ENCODE data around the gene RTTN.

Gene RTTN

GRCh38 chr18:70154591-70155194 lies 50.8 kb downstream of the RTTN start:
- no peaks in the 10 kb centered on the region for H3K27me3 Mint-ChIP-seq
- H3K4me1 Mint-ChIP-seq, result peaks cover 9% of the 10 kb centered on the region
- DNase-seq (ENCODE audit: low spot score in 2 of 2) (no peak), ATAC-seq (ENCODE audit: low read depth) (no peak)
- peaks cover 45% of the 10 kb centered on the region for H3K36me3 Mint-ChIP-seq
- H3K9me3 Mint-ChIP-seq, result no peaks in the 10 kb centered on the region
- H3K4me3 Mint-ChIP-seq, result no peak overlapping the region
- no peak overlapping the region for H3K27ac Mint-ChIP-seq

- DNase-seq (ENCODE audit: low spot score in 2 of 2) (no peak), ATAC-seq (ENCODE audit: low read depth) (no peak)
- H3K4me1 Mint-ChIP-seq, result peaks cover 3% of the 10 kb centered on the region
- no peak overlapping the region for H3K27ac Mint-ChIP-seq
- no peaks in the 10 kb centered on the region for H3K9me3 Mint-ChIP-seq
- H3K36me3 Mint-ChIP-seq, result peaks cover 30% of the 10 kb centered on the region
- no peak overlapping the region for H3K4me3 Mint-ChIP-seq
- H3K27me3 Mint-ChIP-seq, result no peaks in the 10 kb centered on the region
These were observed 53.9 kb downstream of the RTTN start for GRCh38 chr18:70151614-70152013.

DNA sequence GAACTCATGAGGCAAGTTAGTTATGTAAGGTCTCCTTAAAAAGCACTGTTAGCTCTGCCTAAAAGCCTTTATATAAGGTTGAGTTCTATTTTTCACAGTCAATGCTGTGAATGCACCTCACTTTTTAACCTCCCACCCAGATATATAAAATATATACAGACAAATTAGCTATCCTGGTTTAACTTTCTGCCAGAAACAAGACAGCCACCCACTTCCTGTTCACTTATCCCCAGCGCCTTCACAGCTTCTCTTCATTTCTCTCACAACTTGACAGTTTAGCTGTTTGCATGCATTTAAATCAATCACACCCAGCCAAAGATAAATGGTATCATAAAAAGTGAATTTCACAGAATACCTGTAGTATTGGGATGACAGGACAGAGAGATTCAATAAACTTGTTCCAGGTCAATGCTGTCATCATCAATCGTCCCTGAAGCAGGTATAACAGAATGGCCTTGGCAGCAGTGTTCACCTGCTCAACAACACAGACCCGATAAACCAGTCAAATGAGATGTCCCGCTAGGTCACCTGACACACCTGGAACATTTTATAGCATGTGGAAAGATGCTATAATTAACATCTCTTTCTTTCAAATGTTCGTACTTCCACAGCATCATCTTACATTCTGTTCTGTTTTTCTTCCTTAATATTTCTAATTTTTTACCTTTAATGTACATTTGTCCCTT lies 55.7 kb downstream of the RTTN start:
- Mint-ChIP-seq H3K27me3 (no peaks in the 10 kb centered on the region), H3K36me3 (peaks cover 33% of the 10 kb centered on the region), H3K27ac (no peak overlapping the region), H3K4me1 (peaks cover 3% of the 10 kb centered on the region), H3K9me3 (no peaks in the 10 kb centered on the region), H3K4me3 (no peak overlapping the region)
- DNase-seq (ENCODE audit: low spot score in 2 of 2) (no peak), ATAC-seq (ENCODE audit: low read depth) (no peak)

DNA sequence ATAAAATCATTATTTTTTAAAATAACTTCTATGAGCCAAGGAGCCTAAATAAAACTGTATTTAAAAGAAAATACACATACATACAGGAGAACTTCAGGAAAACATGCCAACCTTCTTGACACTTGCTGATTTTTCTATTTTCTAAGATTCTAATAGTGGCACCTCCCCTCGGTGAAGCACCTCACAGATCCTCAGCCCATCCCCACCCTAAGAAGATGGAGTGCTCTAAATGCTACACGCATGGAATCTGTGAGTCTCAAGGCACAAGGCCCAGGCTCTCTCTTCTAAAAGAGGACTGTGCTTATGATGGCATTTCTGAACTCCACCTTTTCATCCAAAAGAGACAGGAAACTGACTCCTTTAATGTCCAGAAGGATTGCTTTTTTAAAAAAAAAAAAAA lies 56.3 kb downstream of the RTTN start:
- ATAC-seq (ENCODE audit: low read depth) (no peak), DNase-seq (ENCODE audit: low spot score in 2 of 2) (no peak)
- H3K27me3 Mint-ChIP-seq, result no peaks in the 10 kb centered on the region
- no peak overlapping the region for H3K4me3 Mint-ChIP-seq
- no peak overlapping the region for H3K27ac Mint-ChIP-seq
- H3K36me3 Mint-ChIP-seq, result peaks cover 36% of the 10 kb centered on the region
- H3K9me3 Mint-ChIP-seq, result no peaks in the 10 kb centered on the region
- H3K4me1 Mint-ChIP-seq, result no peaks in the 10 kb centered on the region

DNA sequence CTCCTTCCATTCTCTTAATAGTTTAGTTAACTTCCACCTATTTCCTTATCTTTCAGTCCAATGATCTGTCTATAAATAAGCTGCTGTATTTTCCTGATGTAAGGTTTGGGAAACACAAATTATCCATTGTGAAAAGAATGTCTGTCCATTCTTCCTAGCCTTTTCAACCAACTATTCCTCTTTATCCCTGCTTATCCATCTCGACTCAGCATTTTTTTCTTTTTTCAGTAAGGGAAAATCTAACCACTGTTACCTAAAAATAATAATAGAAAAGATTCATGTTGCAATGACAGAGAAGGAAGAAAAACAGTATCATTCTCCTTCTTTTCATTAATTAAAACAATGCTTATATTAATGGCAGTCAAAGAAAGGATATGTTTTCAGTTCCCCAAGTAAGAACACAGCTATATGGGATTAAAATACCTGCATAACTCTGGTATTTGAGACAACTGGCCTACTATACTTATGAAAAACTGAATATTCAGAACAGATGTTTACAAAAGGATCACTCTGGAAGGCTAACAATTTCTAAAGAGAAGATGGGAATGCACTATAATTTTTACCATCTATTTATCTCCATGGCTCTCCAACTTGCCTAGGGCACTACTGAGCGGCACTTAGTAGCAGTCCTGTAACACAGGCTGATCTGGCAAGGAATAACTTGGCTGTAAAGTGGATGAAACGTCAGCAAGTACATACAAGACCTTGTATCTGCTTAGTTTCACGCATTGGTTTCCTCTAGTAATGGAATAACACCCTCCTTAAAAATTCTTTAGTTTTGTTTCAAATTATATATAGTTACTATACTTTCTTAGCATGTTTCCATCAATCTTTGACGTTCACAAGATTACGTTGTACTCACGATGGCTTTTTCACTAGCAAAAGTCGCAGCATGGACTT lies 57.2 kb downstream of the RTTN start:
- H3K9me3 Mint-ChIP-seq, result peaks cover 2% of the 10 kb centered on the region
- ATAC-seq (ENCODE audit: low read depth) (no peak), DNase-seq (ENCODE audit: low spot score in 2 of 2) (no peak)
- H3K4me1 Mint-ChIP-seq, result no peaks in the 10 kb centered on the region
- H3K36me3 Mint-ChIP-seq, result peaks cover 40% of the 10 kb centered on the region
- no peak overlapping the region for H3K27ac Mint-ChIP-seq
- H3K4me3 Mint-ChIP-seq, result no peak overlapping the region
- no peaks in the 10 kb centered on the region for H3K27me3 Mint-ChIP-seq

DNA sequence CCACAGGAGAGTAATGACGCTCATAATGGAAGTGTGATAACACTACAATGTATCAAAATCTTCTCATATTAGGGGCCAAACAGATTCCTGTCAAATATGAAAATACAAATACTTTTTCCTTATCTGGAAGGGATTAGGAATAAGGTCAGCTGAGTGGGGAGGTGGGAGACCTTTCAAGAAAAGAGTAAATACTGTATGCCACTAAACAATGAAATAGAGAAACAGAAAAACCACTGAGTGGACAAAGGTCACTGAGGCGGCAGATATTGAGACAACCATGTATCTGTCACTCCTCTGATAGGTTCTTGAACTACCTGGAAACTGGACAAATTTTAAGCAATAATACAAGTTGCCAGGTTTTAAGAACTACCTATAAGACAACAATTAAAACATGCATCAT lies 59.3 kb downstream of the RTTN start:
- ATAC-seq (ENCODE audit: low read depth) (no peak), DNase-seq (ENCODE audit: low spot score in 2 of 2) (no peak)
- Mint-ChIP-seq H3K27me3 (no peaks in the 10 kb centered on the region), H3K27ac (no peak overlapping the region), H3K4me3 (no peak overlapping the region), H3K9me3 (peaks cover 6% of the 10 kb centered on the region), H3K36me3 (peaks cover 48% of the 10 kb centered on the region), H3K4me1 (no peaks in the 10 kb centered on the region)

GRCh38 chr18:70142001-70142400 lies 63.5 kb downstream of the RTTN start:
- no peak overlapping the region for H3K4me3 Mint-ChIP-seq
- no peaks in the 10 kb centered on the region for H3K4me1 Mint-ChIP-seq
- H3K27ac Mint-ChIP-seq, result no peak overlapping the region
- no peak for ATAC-seq (ENCODE audit: low read depth)
- H3K27me3 Mint-ChIP-seq, result no peaks in the 10 kb centered on the region
- peaks cover 6% of the 10 kb centered on the region for H3K9me3 Mint-ChIP-seq
- no peak for DNase-seq (ENCODE audit: low spot score in 2 of 2)
- H3K36me3 Mint-ChIP-seq, result peaks cover 46% of the 10 kb centered on the region

DNA sequence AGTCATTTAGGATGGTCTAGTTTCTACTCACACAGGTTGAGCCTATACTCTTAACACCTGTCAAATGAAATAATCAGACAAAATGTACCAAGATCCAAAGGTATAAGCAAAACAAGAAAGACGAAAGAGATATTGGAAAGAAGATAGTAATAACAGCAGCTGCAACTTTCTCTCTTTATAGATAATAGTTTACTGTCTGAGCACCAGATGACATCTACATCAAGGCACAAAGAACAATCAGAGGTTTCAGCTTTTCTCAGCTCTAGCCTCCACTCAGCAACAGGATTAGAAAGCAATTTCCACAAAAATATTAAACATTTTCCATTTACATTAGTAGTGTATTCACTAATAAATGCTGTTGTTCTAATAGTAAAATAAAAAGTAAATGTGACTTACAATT lies 66.3 kb downstream of the RTTN start:
- ATAC-seq (ENCODE audit: low read depth), result no peak
- H3K27me3 Mint-ChIP-seq, result no peaks in the 10 kb centered on the region
- peaks cover 6% of the 10 kb centered on the region for H3K9me3 Mint-ChIP-seq
- DNase-seq (ENCODE audit: low spot score in 2 of 2), result no peak
- no peaks in the 10 kb centered on the region for H3K4me1 Mint-ChIP-seq
- no peak overlapping the region for H3K4me3 Mint-ChIP-seq
- no peak overlapping the region for H3K27ac Mint-ChIP-seq
- peaks cover 35% of the 10 kb centered on the region for H3K36me3 Mint-ChIP-seq

GRCh38 chr18:70135604-70136003 lies 69.9 kb downstream of the RTTN start:
- no peak overlapping the region for H3K4me3 Mint-ChIP-seq
- DNase-seq (ENCODE audit: low spot score in 2 of 2) (no peak), ATAC-seq (ENCODE audit: low read depth) (no peak)
- H3K27ac Mint-ChIP-seq, result no peak overlapping the region
- H3K27me3 Mint-ChIP-seq, result no peaks in the 10 kb centered on the region
- no peaks in the 10 kb centered on the region for H3K4me1 Mint-ChIP-seq
- no peaks in the 10 kb centered on the region for H3K9me3 Mint-ChIP-seq
- H3K36me3 Mint-ChIP-seq, result peaks cover 34% of the 10 kb centered on the region

- H3K4me1 Mint-ChIP-seq, result no peaks in the 10 kb centered on the region
- no peak for ATAC-seq (ENCODE audit: low read depth)
- H3K36me3 Mint-ChIP-seq, result peaks cover 43% of the 10 kb centered on the region
- no peak overlapping the region for H3K27ac Mint-ChIP-seq
- DNase-seq (ENCODE audit: low spot score in 2 of 2), result no peak
- H3K4me3 Mint-ChIP-seq, result no peak overlapping the region
- H3K9me3 Mint-ChIP-seq, result peaks cover 9% of the 10 kb centered on the region
- H3K27me3 Mint-ChIP-seq, result no peaks in the 10 kb centered on the region
These were observed 72.5 kb downstream of the RTTN start for GRCh38 chr18:70132999-70133398.

DNA sequence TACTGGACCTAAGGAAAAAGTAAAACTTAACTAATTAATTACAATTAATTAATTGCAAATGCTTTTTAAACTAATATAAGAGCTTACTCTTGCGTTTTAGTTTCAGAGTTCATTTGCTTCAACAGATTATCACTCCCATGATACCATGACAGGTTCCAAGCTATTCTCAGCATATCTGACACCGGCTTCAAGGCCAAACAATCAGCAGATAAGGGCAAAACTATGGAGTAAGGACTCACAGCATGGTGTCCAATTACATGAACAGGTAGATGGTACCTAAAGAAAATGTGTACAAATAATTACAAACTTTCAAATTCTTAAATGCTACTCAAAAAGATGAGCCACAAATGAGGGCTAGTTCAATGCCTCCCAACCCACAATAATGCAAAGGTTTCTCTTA lies 77.2 kb downstream of the RTTN start:
- ATAC-seq (ENCODE audit: low read depth), result no peak
- Mint-ChIP-seq H3K9me3 (peaks cover 9% of the 10 kb centered on the region), H3K36me3 (peaks cover 34% of the 10 kb centered on the region)

DNA sequence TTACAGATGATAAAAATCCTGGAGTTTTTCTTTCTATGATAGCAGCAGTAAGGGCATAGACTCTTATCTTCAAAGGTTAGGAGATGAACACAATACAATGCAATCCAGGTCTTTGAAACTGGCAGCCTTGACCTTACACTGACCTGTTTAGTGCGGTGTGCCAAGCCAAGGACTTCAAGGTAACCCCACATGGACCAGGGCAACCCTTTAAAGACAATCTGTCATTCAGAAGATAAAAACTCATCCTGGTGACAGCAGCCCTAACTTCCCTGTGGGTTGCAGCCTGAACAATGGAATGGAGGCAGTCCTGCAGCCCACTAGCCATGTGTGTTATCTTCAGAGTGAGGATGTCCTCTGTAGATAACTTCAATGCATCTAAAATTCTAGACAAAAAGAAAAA lies 78.1 kb downstream of the RTTN start:
- ATAC-seq (ENCODE audit: low read depth) (no peak), DNase-seq (ENCODE audit: low spot score in 2 of 2) (no peak)
- Mint-ChIP-seq H3K9me3 (peaks cover 9% of the 10 kb centered on the region), H3K4me3 (no peak overlapping the region), H3K27me3 (no peaks in the 10 kb centered on the region), H3K4me1 (no peaks in the 10 kb centered on the region), H3K36me3 (peaks cover 25% of the 10 kb centered on the region), H3K27ac (no peak overlapping the region)

More for the DNA sequence above, 77.2 kb downstream of the RTTN start:
- Mint-ChIP-seq H3K4me3 (no peak overlapping the region), H3K4me1 (no peaks in the 10 kb centered on the region), H3K27ac (no peak overlapping the region), H3K27me3 (no peaks in the 10 kb centered on the region)
- DNase-seq (ENCODE audit: low spot score in 2 of 2), result no peak

DNA sequence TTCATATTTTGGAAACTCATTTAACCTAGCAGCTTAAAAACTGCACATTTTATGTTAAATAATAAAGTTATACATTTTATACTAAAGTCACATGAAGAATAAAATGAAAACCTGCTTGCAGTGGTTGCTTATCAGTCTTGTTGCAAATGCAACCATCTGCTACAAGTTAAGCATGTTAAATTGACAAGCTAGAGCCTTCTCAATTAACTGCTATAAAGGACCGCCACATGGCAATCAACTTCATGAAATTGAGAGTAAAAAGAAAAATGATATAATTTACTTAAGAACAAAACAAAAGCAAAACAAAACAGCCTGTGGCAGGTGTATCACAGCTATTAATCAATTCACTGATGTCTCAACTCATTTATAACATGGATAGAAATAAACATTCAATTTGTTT lies 78.7 kb downstream of the RTTN start:
- no peak overlapping the region for H3K4me3 Mint-ChIP-seq
- H3K36me3 Mint-ChIP-seq, result peaks cover 23% of the 10 kb centered on the region
- ATAC-seq (ENCODE audit: low read depth), result no peak
- no peak for DNase-seq (ENCODE audit: low spot score in 2 of 2)
- peaks cover 9% of the 10 kb centered on the region for H3K9me3 Mint-ChIP-seq
- H3K27ac Mint-ChIP-seq, result no peak overlapping the region
- no peaks in the 10 kb centered on the region for H3K27me3 Mint-ChIP-seq
- H3K4me1 Mint-ChIP-seq, result no peaks in the 10 kb centered on the region

GRCh38 chr18:70124139-70124538 lies 81.3 kb downstream of the RTTN start:
- Mint-ChIP-seq H3K36me3 (peaks cover 14% of the 10 kb centered on the region), H3K27ac (no peak overlapping the region)

More at GRCh38 chr18:70124139-70124538, 81.3 kb downstream of the RTTN start:
- ATAC-seq (ENCODE audit: low read depth) (no peak), DNase-seq (ENCODE audit: low spot score in 2 of 2) (no peak)
- no peaks in the 10 kb centered on the region for H3K4me1 Mint-ChIP-seq
- no peaks in the 10 kb centered on the region for H3K27me3 Mint-ChIP-seq
- no peak overlapping the region for H3K4me3 Mint-ChIP-seq
- no peaks in the 10 kb centered on the region for H3K9me3 Mint-ChIP-seq

Measured in memory B cell (primary cell).